Neural cell (in vitro differentiated cells): ENCODE measurements around the gene TIMP4. TPM values are rescaled to one million over a fixed set of nuclear protein-coding genes. Genes with fewer than 3 reads are reported as not detected.

ENCODE experiments used
- H2AFZ ChIP-seq: fragments of 200-600, 300-800 bp; sonication (generic), shearing (Covaris generic); 2 replicates; pipeline ENCODE4 v1.6.0; 2014; ENCODE audit warnings: low read depth, mild to moderate bottlenecking, antibody characterized with exemption, low read length, moderate library complexity
- H3F3A ChIP-seq: fragments of 200-600 bp; shearing (Covaris generic); 2 replicates; pipeline ENCODE4 v1.6.1; 2016; ENCODE audit warnings: mild to moderate bottlenecking, moderate library complexity, mixed read lengths, antibody characterized with exemption, low read length; ENCODE audit not compliant: insufficient read depth, poor library complexity, severe bottlenecking
- H3K27ac ChIP-seq: fragments of 200-600, 300-800 bp; sonication (generic), shearing (Covaris generic); 2 replicates; pipeline ENCODE4 v1.5.1; 2014; ENCODE audit warnings: mild to moderate bottlenecking, low read length, moderate library complexity
- H3K27me3 ChIP-seq: fragments of 300-800, 200-600 bp; sonication (generic), shearing (Covaris generic); 2 replicates; pipeline ENCODE4 v1.6.0; 2014; ENCODE audit warnings: mild to moderate bottlenecking, low read depth, low read length, moderate library complexity; ENCODE audit not compliant: insufficient read depth
- H3K36me3 ChIP-seq: fragments of 300-800, 200-600 bp; sonication (generic), shearing (Covaris generic); 2 replicates; pipeline ENCODE4 v1.5.1; 2014; ENCODE audit warnings: mild to moderate bottlenecking, antibody characterized with exemption, low read length, moderate library complexity; ENCODE audit not compliant: insufficient read depth
- H3K4me2 ChIP-seq: fragments of 300-800, 200-600 bp; sonication (generic), shearing (Covaris generic); 2 replicates; pipeline ENCODE4 v1.6.0; 2014; ENCODE audit warnings: mild to moderate bottlenecking, low read length
- H3K4me3 ChIP-seq: fragments of 300-800, 200-600 bp; sonication (generic), shearing (Covaris generic); 2 replicates; pipeline ENCODE4 v1.5.1; 2014; ENCODE audit warnings: mild to moderate bottlenecking, low read length, moderate library complexity
- H3K79me2 ChIP-seq: fragments of 200-600 bp; shearing (Covaris generic); replicated peaks from 2 replicates; pipeline ENCODE4 v1.6.0; 2014; ENCODE audit warnings: mild to moderate bottlenecking, low read length, moderate library complexity; ENCODE audit not compliant: insufficient read depth
- H3K9ac ChIP-seq: fragments of 300-800, 200-600 bp; sonication (generic), shearing (Covaris generic); 2 replicates; pipeline ENCODE4 v1.6.1; 2016; ENCODE audit warnings: mild to moderate bottlenecking, low read length, mixed read lengths
- H3K9me2 ChIP-seq: fragments of 200-600 bp; shearing (Covaris generic); 2 replicates; pipeline ENCODE4 v1.6.1; 2016; ENCODE audit warnings: mild to moderate bottlenecking, low read length, mixed read lengths; ENCODE audit not compliant: insufficient read depth
- H3K9me3 ChIP-seq: fragments of 200-600, 300-800 bp; sonication (generic), shearing (Covaris generic); 2 replicates; pipeline ENCODE4 v1.6.1; 2016; ENCODE audit warnings: mild to moderate bottlenecking, mixed run types, low read length, moderate library complexity, mixed read lengths
- H4K20me1 ChIP-seq: fragments of 200-600 bp; shearing (Covaris generic); 2 replicates; pipeline ENCODE4 v1.6.1; 2016; ENCODE audit warnings: mild to moderate bottlenecking, mixed run types; ENCODE audit not compliant: insufficient read depth
- EP300 ChIP-seq: fragments of 450-650 bp; conservative IDR thresholded peaks from 2 replicates; pipeline ENCODE4 v1.6.1; 2014; ENCODE audit warnings: antibody characterized with exemption, mild to moderate bottlenecking, moderate library complexity; ENCODE audit not compliant: poor library complexity, severe bottlenecking
- EZH2 ChIP-seq: fragments of 200-600, 300-800 bp; shearing (Covaris generic), sonication (generic); IDR thresholded peaks from 2 replicates; pipeline ENCODE4 v1.6.1; 2014; ENCODE audit warnings: antibody characterized with exemption, low read length, borderline replicate concordance, mild to moderate bottlenecking; ENCODE audit not compliant: insufficient read depth, poor library complexity, severe bottlenecking
- MXI1 ChIP-seq: fragments of 450-650 bp; conservative IDR thresholded peaks from 2 replicates; pipeline ENCODE4 v1.6.1; 2014; ENCODE audit warnings: antibody characterized with exemption, mild to moderate bottlenecking; ENCODE audit not compliant: poor library complexity, severe bottlenecking
- POLR2AphosphoS5 ChIP-seq: IDR thresholded peaks from 2 replicates; pipeline ENCODE4 v1.6.1; 2012
- RAD21 ChIP-seq: fragments of 450-650 bp; conservative IDR thresholded peaks from 2 replicates; pipeline ENCODE4 v1.6.1; 2014; ENCODE audit warnings: antibody characterized with exemption, mild to moderate bottlenecking, moderate library complexity
- SMC3 ChIP-seq: fragments of 450-650 bp; conservative IDR thresholded peaks from 2 replicates; pipeline ENCODE4 v1.6.1; 2014; ENCODE audit warnings: antibody characterized with exemption, mild to moderate bottlenecking, moderate library complexity; ENCODE audit not compliant: poor library complexity
- TAF1 ChIP-seq: IDR thresholded peaks from 2 replicates; pipeline ENCODE4 v1.6.1; 2012; ENCODE audit warnings: low read depth
- polyA plus RNA-seq: library from polyadenylated mRNA; depleted of rRNA; stranded (reverse); fragments of >200 nt; gene quantifications from 2 replicates; pipeline ENCODE4 v1.2.3, GENCODE V29; 2014
- TF ChIP-seq, protein P1 (sequence below): IDR thresholded peaks from 2 replicates; pipeline ENCODE4 v1.6.1; 2012; ENCODE audit warnings: borderline replicate concordance
- TF ChIP-seq, protein P2 (sequence below): fragments of 450-650 bp; IDR thresholded peaks from 2 replicates; pipeline ENCODE4 v1.5.1; 2014; ENCODE audit warnings: antibody characterized with exemption, mild to moderate bottlenecking, moderate library complexity; ENCODE audit not compliant: poor library complexity, severe bottlenecking

TIMP4 gene
- polyA plus RNA-seq, 1 donor from 2014 or later: not detected

DNA sequence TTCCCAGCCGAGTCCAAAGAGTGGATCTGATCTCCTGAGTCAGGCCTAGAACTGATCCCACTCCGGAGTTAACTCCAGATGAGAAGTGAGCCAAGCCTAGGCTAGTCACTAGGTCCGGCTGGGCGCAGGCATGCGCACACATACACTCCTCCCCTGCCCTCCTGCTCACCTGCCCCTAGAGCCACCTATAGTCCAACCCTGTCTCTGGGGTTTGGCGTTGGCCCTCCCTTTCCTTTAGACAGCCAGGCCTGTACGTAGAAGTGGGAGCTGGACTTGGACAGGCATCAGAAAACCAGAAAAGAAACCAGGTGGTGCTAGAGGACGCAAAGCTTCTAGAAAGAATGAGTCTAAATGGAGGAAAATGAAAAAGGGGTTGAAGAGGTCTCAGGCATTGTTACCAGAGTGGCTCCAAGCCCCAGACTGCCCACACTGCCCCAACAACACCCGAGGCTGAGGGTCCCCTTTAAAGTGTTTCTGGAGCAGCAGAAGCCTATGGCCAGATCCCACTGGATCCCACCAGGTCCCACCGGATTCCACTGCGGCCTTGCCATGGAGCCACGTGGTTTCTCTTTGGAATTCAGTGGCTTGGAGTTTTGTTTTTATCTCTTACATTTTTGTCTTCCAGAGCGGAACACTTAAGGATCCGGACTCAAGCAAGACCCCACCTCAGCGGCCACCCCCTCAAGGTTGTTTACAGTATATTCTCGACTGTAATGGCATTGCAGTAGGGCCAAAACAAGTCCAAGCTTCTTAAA is 24.2 kb upstream of the TIMP4 start:
- no peak overlapping the region for H2AFZ ChIP-seq
- no peaks in the 10 kb centered on the region for H3K36me3 ChIP-seq
- H3K4me2 ChIP-seq: no peak overlapping the region
- H3K27me3 ChIP-seq: no peaks in the 10 kb centered on the region
- H3K4me3 ChIP-seq: no peak overlapping the region
- no peak for TF ChIP-seq SMC3
- TF ChIP-seq TAF1: no peak
- TF ChIP-seq RAD21: no peak
- no peak for TF ChIP-seq EP300
- no peak for TF ChIP-seq MXI1
- TF ChIP-seq POLR2AphosphoS5: no peak
- no peak for TF ChIP-seq EZH2
- TF ChIP-seq, protein P1, sequence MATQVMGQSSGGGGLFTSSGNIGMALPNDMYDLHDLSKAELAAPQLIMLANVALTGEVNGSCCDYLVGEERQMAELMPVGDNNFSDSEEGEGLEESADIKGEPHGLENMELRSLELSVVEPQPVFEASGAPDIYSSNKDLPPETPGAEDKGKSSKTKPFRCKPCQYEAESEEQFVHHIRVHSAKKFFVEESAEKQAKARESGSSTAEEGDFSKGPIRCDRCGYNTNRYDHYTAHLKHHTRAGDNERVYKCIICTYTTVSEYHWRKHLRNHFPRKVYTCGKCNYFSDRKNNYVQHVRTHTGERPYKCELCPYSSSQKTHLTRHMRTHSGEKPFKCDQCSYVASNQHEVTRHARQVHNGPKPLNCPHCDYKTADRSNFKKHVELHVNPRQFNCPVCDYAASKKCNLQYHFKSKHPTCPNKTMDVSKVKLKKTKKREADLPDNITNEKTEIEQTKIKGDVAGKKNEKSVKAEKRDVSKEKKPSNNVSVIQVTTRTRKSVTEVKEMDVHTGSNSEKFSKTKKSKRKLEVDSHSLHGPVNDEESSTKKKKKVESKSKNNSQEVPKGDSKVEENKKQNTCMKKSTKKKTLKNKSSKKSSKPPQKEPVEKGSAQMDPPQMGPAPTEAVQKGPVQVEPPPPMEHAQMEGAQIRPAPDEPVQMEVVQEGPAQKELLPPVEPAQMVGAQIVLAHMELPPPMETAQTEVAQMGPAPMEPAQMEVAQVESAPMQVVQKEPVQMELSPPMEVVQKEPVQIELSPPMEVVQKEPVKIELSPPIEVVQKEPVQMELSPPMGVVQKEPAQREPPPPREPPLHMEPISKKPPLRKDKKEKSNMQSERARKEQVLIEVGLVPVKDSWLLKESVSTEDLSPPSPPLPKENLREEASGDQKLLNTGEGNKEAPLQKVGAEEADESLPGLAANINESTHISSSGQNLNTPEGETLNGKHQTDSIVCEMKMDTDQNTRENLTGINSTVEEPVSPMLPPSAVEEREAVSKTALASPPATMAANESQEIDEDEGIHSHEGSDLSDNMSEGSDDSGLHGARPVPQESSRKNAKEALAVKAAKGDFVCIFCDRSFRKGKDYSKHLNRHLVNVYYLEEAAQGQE: no peak
- TF ChIP-seq, protein P2, sequence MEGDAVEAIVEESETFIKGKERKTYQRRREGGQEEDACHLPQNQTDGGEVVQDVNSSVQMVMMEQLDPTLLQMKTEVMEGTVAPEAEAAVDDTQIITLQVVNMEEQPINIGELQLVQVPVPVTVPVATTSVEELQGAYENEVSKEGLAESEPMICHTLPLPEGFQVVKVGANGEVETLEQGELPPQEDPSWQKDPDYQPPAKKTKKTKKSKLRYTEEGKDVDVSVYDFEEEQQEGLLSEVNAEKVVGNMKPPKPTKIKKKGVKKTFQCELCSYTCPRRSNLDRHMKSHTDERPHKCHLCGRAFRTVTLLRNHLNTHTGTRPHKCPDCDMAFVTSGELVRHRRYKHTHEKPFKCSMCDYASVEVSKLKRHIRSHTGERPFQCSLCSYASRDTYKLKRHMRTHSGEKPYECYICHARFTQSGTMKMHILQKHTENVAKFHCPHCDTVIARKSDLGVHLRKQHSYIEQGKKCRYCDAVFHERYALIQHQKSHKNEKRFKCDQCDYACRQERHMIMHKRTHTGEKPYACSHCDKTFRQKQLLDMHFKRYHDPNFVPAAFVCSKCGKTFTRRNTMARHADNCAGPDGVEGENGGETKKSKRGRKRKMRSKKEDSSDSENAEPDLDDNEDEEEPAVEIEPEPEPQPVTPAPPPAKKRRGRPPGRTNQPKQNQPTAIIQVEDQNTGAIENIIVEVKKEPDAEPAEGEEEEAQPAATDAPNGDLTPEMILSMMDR: no peak
- H3K79me2 ChIP-seq: no peaks in the 10 kb centered on the region
- H3K9ac ChIP-seq: no peak overlapping the region
- no peak overlapping the region for H3K27ac ChIP-seq
- no peaks in the 10 kb centered on the region for H4K20me1 ChIP-seq
- H3F3A ChIP-seq: no peaks in the 10 kb centered on the region
- H3K9me3 ChIP-seq: no peaks in the 10 kb centered on the region
- no peaks in the 10 kb centered on the region for H3K9me2 ChIP-seq

DNA sequence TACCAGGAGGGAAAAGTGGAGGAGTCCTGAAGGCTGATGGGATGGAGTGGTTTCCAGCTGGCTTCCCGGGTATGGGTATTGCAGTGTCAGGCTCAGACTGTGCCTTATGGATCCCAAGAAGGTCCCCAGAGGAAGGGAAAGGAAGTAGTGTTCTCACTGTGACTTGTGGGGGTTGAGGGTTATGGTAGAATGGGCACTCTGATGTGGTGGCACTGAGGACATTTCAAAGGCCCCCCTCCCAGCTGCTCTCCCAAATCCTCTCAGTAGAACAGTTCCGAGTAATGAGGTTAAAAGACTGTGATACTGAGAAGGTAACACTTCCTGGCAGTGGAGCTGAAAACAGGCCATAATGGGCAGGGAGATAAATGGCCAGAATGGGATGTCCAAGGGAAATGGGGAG is 23.1 kb upstream of the TIMP4 start:
- H2AFZ ChIP-seq: no peak overlapping the region
- no peak overlapping the region for H3K4me2 ChIP-seq
- H3K9ac ChIP-seq: no peak overlapping the region
- H3K4me3 ChIP-seq: no peak overlapping the region
- no peak overlapping the region for H3K27ac ChIP-seq
- no peaks in the 10 kb centered on the region for H3K79me2 ChIP-seq
- no peaks in the 10 kb centered on the region for H3K9me3 ChIP-seq
- H3K36me3 ChIP-seq: no peaks in the 10 kb centered on the region
- no peaks in the 10 kb centered on the region for H3F3A ChIP-seq
- no peaks in the 10 kb centered on the region for H3K9me2 ChIP-seq
- no peaks in the 10 kb centered on the region for H3K27me3 ChIP-seq
- H4K20me1 ChIP-seq: no peaks in the 10 kb centered on the region
- TF ChIP-seq, protein P2: no peak
- TF ChIP-seq EZH2: no peak
- TF ChIP-seq EP300: no peak
- no peak for TF ChIP-seq SMC3
- no peak for TF ChIP-seq MXI1
- TF ChIP-seq, protein P1: no peak
- no peak for TF ChIP-seq POLR2AphosphoS5
- no peak for TF ChIP-seq RAD21
- no peak for TF ChIP-seq TAF1
